ENCODE results near the gene GUCD1. TPM values are rescaled to one million over a fixed set of nuclear protein-coding genes. Genes with fewer than 3 reads are reported as not detected.

The GUCD1 gene
- total and polyA plus RNA-seq, 10 of the 15 experiments (the other 5 are each of a cell fraction or from before 2014, with no cell fraction given) = 56.0 to 177 (median 88.2) TPM

GRCh38 chr22:24592851-24593558 lies 38.1 kb upstream of the GUCD1 start, which contains the start of gene LRRC75B (continued):
- TF ChIP-seq CEBPZ (IDR thresholded peaks at IDR 0.05; ENCODE audit: low read depth, low read length) (no peak), ZNF274 (IDR thresholded peaks at IDR 0.05; ENCODE audit: insufficient read depth, insufficient read length) (no peak), MXI1 (IDR thresholded peaks at IDR 0.05; ENCODE audit: low read depth, low read length) (0 out of 2 replicates have a peak, but pooled peaks have one; percentile 23), BCL3 (IDR thresholded peaks at IDR 0.05; ENCODE audit: borderline replicate concordance, insufficient read depth, low read depth, low read length, poor library complexity, severe bottlenecking) (no peak), POU2F2 (IDR thresholded peaks at IDR 0.05; ENCODE audit: borderline replicate concordance, low read depth, low read length) (no peak), NRF1 (conservative IDR thresholded peaks at IDR 0.05; ENCODE audit: low read depth, low read length) (no peak), SMC3 (IDR thresholded peaks at IDR 0.05; ENCODE audit: borderline replicate concordance, low read length) (no peak), USF2 (IDR thresholded peaks at IDR 0.05; ENCODE audit: borderline replicate concordance, low read depth, low read length) (no peak), IRF3 (IDR thresholded peaks at IDR 0.05) (no peak), WRNIP1 (IDR thresholded peaks at IDR 0.05; ENCODE audit: borderline replicate concordance, low read depth, low read length) (no peak), ZSCAN29 (IDR thresholded peaks at IDR 0.05) (no peak), MTA2 (IDR thresholded peaks at IDR 0.05; ENCODE audit: low read depth) (no peak), ZNF687 (IDR thresholded peaks at IDR 0.05) (peak; percentile 31; the same call in 1 of the 2 replicates), SUZ12 (IDR thresholded peaks at IDR 0.05; ENCODE audit: unreplicated experiment) (no peak), MTA3 (IDR thresholded peaks at IDR 0.05; ENCODE audit: borderline replicate concordance, low read length) (no peak), CHD4 (IDR thresholded peaks at IDR 0.05) (no peak), HDGF (IDR thresholded peaks at IDR 0.05) (0 out of 2 replicates have a peak, but pooled peaks have one; percentile 25), EP300 (IDR thresholded peaks at IDR 0.05; ENCODE audit: borderline replicate concordance in 1 of 2, control insufficient read depth in 1 of 2, low read depth in 2 of 2, low read length in 2 of 2) (no peak), IRF4 (IDR thresholded peaks at IDR 0.05; ENCODE audit: low read depth, low read length) (no peak)

All from GM12878 (cell line).